ENCODE measurements around the gene TAB2.

TAB2 gene

DNA sequence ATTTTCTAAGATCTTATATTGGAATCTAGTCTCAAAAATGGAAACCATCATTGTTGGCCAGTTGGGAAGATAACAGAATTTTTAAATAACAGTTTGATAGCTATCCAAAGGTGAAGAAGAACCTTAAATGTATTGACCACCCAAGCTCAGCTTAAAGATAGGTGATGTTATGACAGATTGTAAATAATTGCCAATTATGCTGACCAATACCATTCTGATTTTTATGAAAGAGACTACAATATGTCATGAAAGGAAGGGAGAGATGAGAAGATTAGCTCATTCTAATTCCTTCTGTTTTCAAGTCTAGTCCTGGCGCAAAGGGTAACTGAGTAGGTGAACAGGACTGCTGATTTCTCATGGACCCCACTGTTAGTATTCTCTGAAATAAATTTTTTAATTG is 5.7 kb upstream of the TAB2 start:
- DNase-seq (ENCODE audit: low read depth in 1 of 2, low spot score in 1 of 2) = no peak

- no peak for DNase-seq (ENCODE audit: low read depth in 1 of 2, low spot score in 1 of 2)
Observed at GRCh38 chr6:149313070-149313469, 4.4 kb upstream of the TAB2 start.

- DNase-seq (ENCODE audit: low read depth in 1 of 2, low spot score in 1 of 2) = no peak
Observed at GRCh38 chr6:149313861-149314260, 3.7 kb upstream of the TAB2 start.

GRCh38 chr6:149314325-149314905 is 3.1 kb upstream of the TAB2 start:
- no peak for DNase-seq (ENCODE audit: low read depth in 1 of 2, low spot score in 1 of 2)

DNA sequence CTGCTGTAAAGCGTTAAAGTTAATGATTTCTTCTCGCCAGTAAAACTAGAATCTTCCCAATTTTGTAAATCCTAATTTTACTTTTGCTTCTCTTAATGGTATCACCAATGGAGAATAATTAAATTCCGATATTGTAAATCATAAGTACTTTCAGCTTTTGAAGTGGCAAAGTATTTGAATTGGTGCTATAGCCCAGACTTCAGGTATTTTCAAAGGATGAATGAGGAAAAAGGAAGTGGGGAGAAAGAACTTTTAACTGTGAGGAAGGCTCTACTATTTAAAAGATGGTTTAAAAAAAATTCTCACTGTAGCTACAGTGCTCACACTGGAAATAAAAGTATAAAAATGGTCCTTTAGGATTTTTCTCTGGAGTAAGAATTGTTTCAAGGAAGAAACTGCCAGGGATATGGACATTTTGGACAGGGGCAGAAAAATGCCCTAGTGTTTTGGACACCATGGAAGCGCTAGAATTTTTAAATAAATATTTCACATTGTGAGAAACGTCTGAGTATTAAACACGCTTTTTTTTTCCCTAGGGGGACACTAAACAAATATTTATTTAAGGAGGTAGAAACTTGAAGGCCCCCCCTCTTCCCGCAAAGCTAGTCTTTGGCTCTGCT is 1.3 kb upstream of the TAB2 start:
- DNase-seq (ENCODE audit: low read depth in 1 of 2, low spot score in 1 of 2) = no peak

- DNase-seq (ENCODE audit: low read depth in 1 of 2, low spot score in 1 of 2) = peak; percentile 73 to 85
Observed at GRCh38 chr6:149316740-149317643, 520 bp upstream of the TAB2 start.

DNA sequence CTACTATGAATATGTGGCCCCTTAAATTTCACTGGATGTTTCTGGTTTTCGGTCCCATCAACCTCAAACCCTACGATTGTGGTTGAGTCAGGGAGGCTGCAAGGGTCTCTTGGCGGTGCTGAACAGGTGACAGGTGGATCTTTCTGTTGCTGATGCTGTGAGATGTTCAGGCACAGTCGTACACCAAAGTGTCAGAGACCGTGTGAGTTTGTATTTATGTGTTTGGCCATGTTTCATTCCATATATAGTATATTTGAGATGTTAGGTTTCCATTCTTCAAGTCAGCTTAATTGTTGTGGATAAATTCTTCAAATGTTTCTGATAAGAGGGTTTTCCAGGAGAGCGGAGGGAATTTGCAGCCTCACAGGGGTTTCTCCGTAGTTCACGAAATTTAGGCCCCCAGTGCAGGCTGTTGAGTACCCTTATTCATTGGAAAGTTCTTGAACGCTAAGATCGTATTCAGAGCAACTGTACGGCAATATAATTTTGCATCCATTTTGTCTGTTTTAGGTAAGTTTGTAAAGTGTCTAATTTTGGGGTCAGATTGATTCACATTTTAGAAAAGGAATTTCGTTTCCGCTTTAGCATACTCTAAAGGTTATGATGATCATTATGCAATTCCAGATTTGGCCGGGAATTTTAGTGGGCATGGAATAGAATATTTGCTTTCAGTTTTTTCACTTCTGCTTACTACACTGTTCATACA is 1.2 kb downstream of the TAB2 start:
- DNase-seq (ENCODE audit: low read depth in 1 of 2, low spot score in 1 of 2) = peak in 1 of 2 donors; percentile 12

- DNase-seq (ENCODE audit: low read depth in 1 of 2, low spot score in 1 of 2) = no peak
Observed at GRCh38 chr6:149319422-149319821, 1.9 kb downstream of the TAB2 start.

GRCh38 chr6:149320016-149320415 is 2.5 kb downstream of the TAB2 start:
- peak in 1 of 2 donors; percentile 3 for DNase-seq (ENCODE audit: low read depth in 1 of 2, low spot score in 1 of 2)

DNA sequence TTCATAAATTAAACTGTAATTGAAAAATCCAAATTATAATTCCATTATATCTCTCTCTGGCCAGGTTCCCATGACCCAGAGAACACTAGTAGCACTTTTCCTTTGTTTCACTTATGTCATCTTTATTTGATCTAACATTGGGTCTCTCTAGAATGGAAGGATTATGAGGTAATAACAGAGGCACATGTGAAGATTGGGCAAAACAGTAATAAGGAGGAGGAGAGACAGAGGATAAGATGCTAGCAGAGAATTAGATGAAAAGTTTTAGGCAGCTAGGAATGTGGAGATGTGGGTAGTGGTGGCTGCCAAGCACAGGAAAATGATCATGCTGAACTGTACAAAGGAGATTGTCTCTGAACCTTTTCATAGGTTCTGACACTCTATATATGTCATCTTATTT is 3.3 kb downstream of the TAB2 start:
- DNase-seq (ENCODE audit: low read depth in 1 of 2, low spot score in 1 of 2) = no peak

DNA sequence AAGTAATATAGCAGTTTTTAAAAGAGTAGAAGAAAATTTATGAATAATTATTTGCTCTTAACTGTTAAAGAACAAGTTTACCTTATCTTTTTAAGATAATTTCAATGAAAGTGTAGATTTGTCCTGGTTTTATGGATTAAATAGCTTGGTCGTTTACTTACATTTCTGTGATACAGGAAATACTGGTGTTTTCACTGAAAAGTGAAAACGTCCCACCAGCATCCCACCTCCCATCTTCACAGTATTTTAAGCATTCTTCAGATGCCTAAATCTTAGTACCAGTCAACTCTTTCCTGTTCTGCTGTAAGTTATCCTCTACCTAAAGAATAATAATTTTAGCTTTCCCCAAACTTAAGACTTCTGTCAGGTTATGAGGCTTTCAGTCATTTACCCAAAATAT is 5.8 kb downstream of the TAB2 start:
- no peak for DNase-seq (ENCODE audit: low read depth in 1 of 2, low spot score in 1 of 2)

- DNase-seq (ENCODE audit: low read depth in 1 of 2, low spot score in 1 of 2) = no peak
Observed at GRCh38 chr6:149323925-149324324, 6.4 kb downstream of the TAB2 start.

- no peak for DNase-seq (ENCODE audit: low read depth in 1 of 2, low spot score in 1 of 2)
Observed at GRCh38 chr6:149324428-149324827, 6.9 kb downstream of the TAB2 start.

DNA sequence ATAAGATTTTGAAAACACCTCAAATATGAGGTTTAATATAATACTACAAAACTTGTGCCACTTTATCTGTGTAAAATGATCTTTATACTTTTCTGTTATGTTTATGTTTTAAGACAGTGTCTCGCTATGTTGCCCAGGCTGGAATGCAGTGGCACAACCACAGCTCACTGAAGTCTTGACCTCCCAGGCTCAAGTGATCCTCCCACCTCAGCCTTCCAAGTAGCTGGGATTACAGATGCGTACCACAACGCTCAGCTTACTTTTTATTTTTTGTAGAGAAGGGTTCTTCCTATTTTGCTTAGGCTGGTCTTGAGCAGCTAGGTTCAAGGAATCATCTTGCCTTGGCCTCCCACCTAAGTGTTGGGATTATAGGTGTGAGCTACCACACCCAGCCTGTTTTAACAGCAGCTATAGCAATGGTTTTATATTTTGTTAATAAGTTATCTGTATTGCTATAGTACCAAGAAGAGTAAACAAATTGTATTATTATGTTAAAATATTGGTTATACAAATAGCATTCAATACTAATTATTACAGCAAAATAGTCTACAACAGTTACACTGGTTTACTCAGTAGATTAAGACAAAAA is 8.2 kb downstream of the TAB2 start:
- DNase-seq (ENCODE audit: low read depth in 1 of 2, low spot score in 1 of 2) = no peak

- DNase-seq (ENCODE audit: low read depth in 1 of 2, low spot score in 1 of 2) = no peak
Observed at GRCh38 chr6:149327638-149328037, 10.1 kb downstream of the TAB2 start.

- no peak for DNase-seq (ENCODE audit: low read depth in 1 of 2, low spot score in 1 of 2)
Observed at GRCh38 chr6:149328083-149328482, 10.6 kb downstream of the TAB2 start.

GRCh38 chr6:149329529-149329928 is 12.0 kb downstream of the TAB2 start:
- DNase-seq (ENCODE audit: low read depth in 1 of 2, low spot score in 1 of 2) = no peak

GRCh38 chr6:149330133-149330532 is 12.6 kb downstream of the TAB2 start:
- DNase-seq (ENCODE audit: low read depth in 1 of 2, low spot score in 1 of 2) = no peak

DNA sequence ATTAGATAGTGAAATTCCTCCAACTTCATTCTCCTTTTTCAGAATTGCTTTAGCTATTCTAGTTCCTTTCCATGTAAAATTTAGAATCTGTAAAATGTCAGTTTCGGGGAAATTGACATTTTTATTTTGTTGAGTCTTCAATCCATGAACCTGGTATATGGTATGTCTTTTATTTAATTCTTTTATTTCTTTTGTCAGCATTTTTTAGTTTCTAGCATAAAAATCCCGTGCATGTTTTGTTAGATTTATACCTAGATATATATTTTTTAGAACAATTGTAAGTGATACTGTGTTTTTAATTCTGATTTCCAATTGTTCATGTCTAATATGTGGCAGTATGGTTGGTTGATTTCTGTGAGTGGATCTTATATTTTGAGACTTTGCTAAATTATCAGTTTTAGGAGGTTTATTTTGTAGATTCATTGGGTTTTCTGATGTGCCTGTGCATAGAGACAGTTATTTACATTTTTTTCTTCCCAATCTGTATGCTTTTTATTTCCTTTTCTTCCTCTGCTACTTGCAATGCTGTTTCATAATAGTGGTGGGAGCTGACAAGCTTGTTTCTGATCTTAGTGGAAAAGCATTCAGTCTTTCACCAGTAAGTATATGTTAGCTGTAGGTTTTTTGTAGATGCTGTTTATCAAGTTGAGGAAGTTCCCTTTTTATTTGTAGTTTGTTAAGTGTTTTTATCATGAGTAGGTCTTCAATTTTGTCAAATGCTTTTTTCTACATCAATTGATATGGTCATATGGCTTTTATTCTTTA is 13.7 kb downstream of the TAB2 start:
- no peak for DNase-seq (ENCODE audit: low read depth in 1 of 2, low spot score in 1 of 2)

DNA sequence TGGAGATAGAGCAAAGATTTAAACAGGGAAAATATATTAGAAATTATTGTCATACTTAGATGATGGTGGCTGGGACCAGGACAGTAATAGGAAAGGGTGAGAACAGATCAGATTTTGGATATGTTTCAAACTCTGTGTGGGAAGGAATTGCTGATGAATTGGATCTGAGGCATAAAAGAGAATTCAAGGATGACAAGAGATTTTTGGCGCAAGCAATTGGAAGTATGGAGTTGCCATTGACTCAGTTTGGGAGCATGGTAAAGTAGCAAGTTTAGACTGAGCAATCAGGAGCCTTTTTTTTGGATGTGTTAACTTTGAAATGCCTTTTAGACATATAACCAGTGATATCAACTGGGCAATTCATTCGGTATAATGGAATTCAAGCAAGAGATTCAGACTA is 14.4 kb downstream of the TAB2 start:
- DNase-seq (ENCODE audit: low read depth in 1 of 2, low spot score in 1 of 2) = no peak

Data from activated T-helper 1 cell treated with anti-CD3 and anti-CD28 coated beads, Interleukin-2, amount 50 U/mL, for 16 hours (primary cell).